Loucy (cell line): ENCODE results near the gene SYT9.

ENCODE experiments used
- H2AFZ ChIP-seq: fragments of 200-600 bp; sonication (generic); 2 replicates; pipeline ENCODE4 v1.6.0; 2016; ENCODE audit warnings: antibody characterized with exemption, mild to moderate bottlenecking, low read length, moderate library complexity
- H3F3A ChIP-seq: fragments of 200-600 bp; 2 replicates; pipeline ENCODE4 v1.6.0; 2016; ENCODE audit warnings: antibody characterized with exemption, low read depth, mild to moderate bottlenecking
- H3K27me3 ChIP-seq: fragments of 200-600 bp; sonication (generic); 2 replicates; pipeline ENCODE4 v1.6.1; 2014; ENCODE audit warnings: low read length, mild to moderate bottlenecking; ENCODE audit not compliant: insufficient read depth, poor library complexity, severe bottlenecking
- H3K36me3 ChIP-seq: fragments of 200-600 bp; sonication (generic); 2 replicates; pipeline ENCODE4 v1.6.1; 2016; ENCODE audit warnings: low read length; ENCODE audit not compliant: insufficient read depth
- H3K4me1 ChIP-seq: fragments of 200-600 bp; sonication (generic); 2 replicates; pipeline ENCODE4 v1.5.1; 2014; ENCODE audit warnings: low read length, mild to moderate bottlenecking; ENCODE audit not compliant: insufficient read depth, poor library complexity, severe bottlenecking
- H3K4me2 ChIP-seq: fragments of 200-600 bp; sonication (generic); 2 replicates; pipeline ENCODE4 v1.6.0; 2014; ENCODE audit warnings: antibody characterized with exemption, low read length, low read depth, mild to moderate bottlenecking; ENCODE audit not compliant: poor library complexity, severe bottlenecking
- H3K4me3 ChIP-seq: fragments of 200-600 bp; sonication (generic); 2 replicates; pipeline ENCODE4 v1.5.1; 2014; ENCODE audit warnings: low read length, mild to moderate bottlenecking, mixed read lengths; ENCODE audit not compliant: poor library complexity, severe bottlenecking
- H3K79me2 ChIP-seq: fragments of 200-600 bp; sonication (generic); 2 replicates; pipeline ENCODE4 v1.6.1; 2014; ENCODE audit warnings: low read length; ENCODE audit not compliant: insufficient read depth
- H3K9ac ChIP-seq: fragments of 200-600 bp; sonication (generic); 2 replicates; pipeline ENCODE4 v1.6.0; 2014; ENCODE audit warnings: mild to moderate bottlenecking, low read depth, low read length, moderate library complexity; ENCODE audit not compliant: poor library complexity, severe bottlenecking
- H3K9me2 ChIP-seq: fragments of 200-600 bp; sonication (generic); replicated peaks from 2 replicates; pipeline ENCODE4 v1.6.1; 2016; ENCODE audit warnings: low read depth, low read length, mixed read lengths
- H3K9me3 ChIP-seq: fragments of 200-600 bp; sonication (generic); 2 replicates; pipeline ENCODE4 v1.6.1; 2014; ENCODE audit warnings: mild to moderate bottlenecking, antibody characterized with exemption, low read length, low read depth; ENCODE audit not compliant: insufficient read depth
- H4K20me1 ChIP-seq: fragments of 200-600 bp; sonication (generic); 2 replicates; pipeline ENCODE4 v1.6.0; 2014; ENCODE audit warnings: antibody characterized with exemption, low read length, mild to moderate bottlenecking; ENCODE audit not compliant: insufficient read depth, poor library complexity, severe bottlenecking
- CTCF ChIP-seq: fragments of 200-600 bp; sonication (generic); conservative IDR thresholded peaks from 2 replicates; pipeline ENCODE4 v1.5.1; 2014; ENCODE audit warnings: mild to moderate bottlenecking, antibody characterized with exemption, low read length
- EZH2phosphoT487 ChIP-seq: fragments of 200-600 bp; IDR thresholded peaks from 2 replicates; pipeline ENCODE4 v1.6.1; 2018; ENCODE audit warnings: antibody characterized with exemption, mild to moderate bottlenecking, moderate library complexity, borderline replicate concordance

The SYT9 gene

GRCh38 chr11:7239877-7240276 lies 11.8 kb upstream of the SYT9 start:
- Histone ChIP-seq H3K9me3 (no peaks in the 10 kb centered on the region), H3K36me3 (no peaks in the 10 kb centered on the region), H2AFZ (no peak overlapping the region), H3K4me1 (no peaks in the 10 kb centered on the region), H3K9ac (no peak overlapping the region), H3F3A (no peaks in the 10 kb centered on the region), H3K9me2 (no peaks in the 10 kb centered on the region), H3K4me3 (no peak overlapping the region), H4K20me1 (no peaks in the 10 kb centered on the region), H3K4me2 (no peak overlapping the region), H3K79me2 (no peaks in the 10 kb centered on the region), H3K27me3 (no peaks in the 10 kb centered on the region)
- no peak for TF ChIP-seq EZH2phosphoT487
- TF ChIP-seq CTCF = no peak

DNA sequence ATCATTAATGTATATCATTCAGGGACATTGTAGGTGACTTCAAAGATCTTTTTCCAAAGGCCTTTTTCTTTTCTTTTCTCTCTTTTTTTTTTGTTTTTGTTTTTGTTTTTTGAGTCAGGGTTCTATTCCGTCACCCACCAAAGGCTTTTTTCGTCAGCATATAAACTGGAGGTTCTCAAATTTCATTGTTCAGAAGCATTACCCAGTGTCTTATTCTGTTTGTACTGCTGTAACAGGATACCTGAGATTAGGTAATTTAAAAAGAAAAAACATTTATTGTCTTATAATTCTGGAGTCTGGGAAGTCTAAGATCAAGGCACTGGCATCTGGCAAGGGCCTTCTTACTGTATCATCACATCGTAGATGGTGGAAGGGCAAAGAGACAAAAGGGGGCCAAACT lies 6.4 kb upstream of the SYT9 start:
- no peaks in the 10 kb centered on the region for H3K9me3 ChIP-seq
- H3K27me3 ChIP-seq = no peaks in the 10 kb centered on the region
- no peaks in the 10 kb centered on the region for H3K9me2 ChIP-seq
- H3K79me2 ChIP-seq = no peaks in the 10 kb centered on the region
- no peaks in the 10 kb centered on the region for H3K4me1 ChIP-seq
- no peaks in the 10 kb centered on the region for H3K36me3 ChIP-seq
- no peak overlapping the region for H3K4me3 ChIP-seq
- no peaks in the 10 kb centered on the region for H4K20me1 ChIP-seq
- TF ChIP-seq CTCF = no peak
- no peak for TF ChIP-seq EZH2phosphoT487
- H3F3A ChIP-seq = no peaks in the 10 kb centered on the region
- H3K4me2 ChIP-seq = no peak overlapping the region
- no peak overlapping the region for H3K9ac ChIP-seq
- H2AFZ ChIP-seq = no peak overlapping the region

- Histone ChIP-seq H3K79me2 (no peaks in the 10 kb centered on the region), H4K20me1 (no peaks in the 10 kb centered on the region), H3K4me2 (no peak overlapping the region), H3K27me3 (no peaks in the 10 kb centered on the region), H3K4me1 (no peaks in the 10 kb centered on the region), H3K9me2 (no peaks in the 10 kb centered on the region), H3K4me3 (no peak overlapping the region), H3K9me3 (no peaks in the 10 kb centered on the region), H3K36me3 (no peaks in the 10 kb centered on the region), H3K9ac (no peak overlapping the region), H2AFZ (no peak overlapping the region), H3F3A (no peaks in the 10 kb centered on the region)
- TF ChIP-seq CTCF (no peak), EZH2phosphoT487 (no peak)
Measured at GRCh38 chr11:7246179-7246578, 5.5 kb upstream of the SYT9 start.
